Measurements from ENCODE around the gene TMED4. TPM values are rescaled to one million over a fixed set of nuclear protein-coding genes. Genes with fewer than 3 reads are reported as not detected.

The TMED4 gene
- total and polyA plus RNA-seq, 10 of the 15 experiments (the other 5 are each of a cell fraction or from before 2014, with no cell fraction given), result 20.8 to 71.3 (median 51.0) TPM

- ChIA-PET SMC1A (ENCODE audit: uncharacterized antibody, unreplicated experiment) (interaction anchor here (0.8 to 1.9 kb wide), 9 partner anchors 15 to 545 kb away, joined by 3 to 7 read pairs (median 4); no protein-coding TSS in a partner anchor), CTCF (interaction anchor here (0.6 to 1.5 kb wide), 7 partner anchors 33 to 546 kb away, joined by 3 to 5 read pairs (median 3); no protein-coding TSS in a partner anchor), POLR2A (interaction anchor here (0.7 to 2.4 kb wide), 4 partner anchors 13 to 255 kb away, joined by 3 to 6 read pairs (median 5); partner anchors contain the start of gene OGDH), RAD21 (ENCODE audit: unreplicated experiment) (interaction anchor here (0.7 to 1.0 kb wide), 9 partner anchors 16 to 520 kb away, joined by 3 to 6 read pairs (median 3); partner anchors contain the start of gene OGDH)
- FAIRE-seq, result no peak
- ATAC-seq, result no peak
- Histone ChIP-seq H3K27ac (ENCODE audit: control insufficient read depth, insufficient read depth) (no peak overlapping the region), H3K4me2 (ENCODE audit: control insufficient read depth, insufficient read depth) (no peak overlapping the region), H3K36me3 (ENCODE audit: control insufficient read depth in 2 of 2, insufficient read depth in 2 of 2, low read length in 1 of 2) (no peaks in the 10 kb centered on the region), H4K20me1 (ENCODE audit: control insufficient read depth, insufficient read depth) (no peaks in the 10 kb centered on the region), H3K27me3 (replicated peaks in 1 of 2; ENCODE audit: control insufficient read depth in 2 of 2, insufficient read depth in 2 of 2, low read length in 1 of 2) (no peaks in the 10 kb centered on the region), H3K9me3 (replicated peaks; ENCODE audit: control insufficient read depth, insufficient read depth, low read length) (no peaks in the 10 kb centered on the region), H2AFZ (ENCODE audit: control insufficient read depth, low read depth, low read length) (no peak overlapping the region), H3K9ac (ENCODE audit: control insufficient read depth, insufficient read depth, low read length) (no peak overlapping the region), H3K79me2 (ENCODE audit: control insufficient read depth, insufficient read depth, low read length) (no peaks in the 10 kb centered on the region), H3K4me1 (ENCODE audit: control insufficient read depth, insufficient read depth, low read length) (peaks cover 4% of the 10 kb centered on the region), H3K4me3 (no peak overlapping the region)
- in situ Hi-C loops (cut with MboI), result no loop called here
- no peak for DNase-seq (ENCODE audit: low read depth, low spot score)
- no TSS peak for BruUV-seq (replicated peaks)
- WGBS (ENCODE audit: insufficient coverage, insufficient replicate concordance, low lambda C conversion rate, missing lambda C conversion rate), result 100% methylated on average over 1 of the region's 1 CpG
- intact Hi-C loops (cut with micrococcal nuclease; ENCODE audit: unreplicated experiment), result no loop called here
- TF ChIP-seq PML (IDR thresholded peaks at IDR 0.05; ENCODE audit: low read length) (no peak), SP1 (IDR thresholded peaks at IDR 0.05; ENCODE audit: low read depth, low read length) (no peak), MEF2B (IDR thresholded peaks at IDR 0.05; ENCODE audit: partially characterized antibody, poor library complexity, severe bottlenecking) (no peak), ZBTB33 (IDR thresholded peaks at IDR 0.05) (no peak), PAX5 (IDR thresholded peaks at IDR 0.05; ENCODE audit: borderline replicate concordance, low read depth, low read length) (no peak), RB1 (IDR thresholded peaks at IDR 0.05; ENCODE audit: borderline replicate concordance) (no peak), CUX1 (IDR thresholded peaks at IDR 0.05; ENCODE audit: insufficient replicate concordance, low read depth, low read length) (no peak), BCL3 (IDR thresholded peaks at IDR 0.05; ENCODE audit: borderline replicate concordance, insufficient read depth, low read depth, low read length, poor library complexity, severe bottlenecking) (no peak), SKIL (IDR thresholded peaks at IDR 0.05; ENCODE audit: low read depth, poor library complexity, severe bottlenecking) (no peak), NKRF (conservative IDR thresholded peaks at IDR 0.05) (no peak)
Measured at GRCh38 chr7:44590910-44591309, 8.9 kb upstream of the TMED4 start.
